GM18511 (cell line): Measurements from ENCODE around the gene SLC6A20.

Source experiments
- ATAC-seq: cut with Tn5 transposase; IDR thresholded peaks from one replicate; pipeline ENCODE4 v1.9.1; 2021; ENCODE audit warnings: mild to moderate bottlenecking, moderate library complexity; ENCODE audit not compliant: unreplicated experiment

SLC6A20 gene

GRCh38 chr3:45737234-45737633 is 59.1 kb downstream of the SLC6A20 start:
- ATAC-seq = no peak

GRCh38 chr3:45736707-45737106 is 59.6 kb downstream of the SLC6A20 start:
- no peak for ATAC-seq

GRCh38 chr3:45730409-45731154 is 65.8 kb downstream of the SLC6A20 start:
- ATAC-seq = no peak

- ATAC-seq = no peak
Measured at GRCh38 chr3:45729614-45730013, 66.7 kb downstream of the SLC6A20 start.

- no peak for ATAC-seq
Measured at GRCh38 chr3:45724911-45725310, 71.4 kb downstream of the SLC6A20 start.

GRCh38 chr3:45719655-45720487 is 76.5 kb downstream of the SLC6A20 start:
- ATAC-seq = no peak

- ATAC-seq = no peak
Measured at GRCh38 chr3:45716790-45717336, 79.5 kb downstream of the SLC6A20 start.

GRCh38 chr3:45715945-45716344 is 80.4 kb downstream of the SLC6A20 start:
- no peak for ATAC-seq

- no peak for ATAC-seq
Measured at GRCh38 chr3:45712434-45713110, 83.8 kb downstream of the SLC6A20 start.

GRCh38 chr3:45711931-45712330 is 84.4 kb downstream of the SLC6A20 start:
- no peak for ATAC-seq

- ATAC-seq = no peak
Measured at GRCh38 chr3:45705839-45706808, 90.2 kb downstream of the SLC6A20 start.
